Tibial nerve (tissue), 4 donors: ENCODE measurements around the gene CACNA1B. TPM values are rescaled to one million over a fixed set of nuclear protein-coding genes. Genes with fewer than 3 reads are reported as not detected.

Experiments
- DNase-seq, 2 donors: peaks; one replicate each; pipeline ENCODE4 v3.0.0-alpha.2; 2019; ENCODE audit warnings: low spot score in 2 of 2
- H3K27ac ChIP-seq, 4 donors: fragments of 200-600 bp; sonication (generic) in 3 of 4; one replicate each; pipeline ENCODE4 v1.5.1; 2017 to 2019; ENCODE audit warnings: mild to moderate bottlenecking in 1 of 4
- H3K27me3 ChIP-seq, 2 donors: fragments of 200-600 bp; sonication (generic) in 1 of 2; one replicate each; pipeline versions ENCODE4 v1.5.1 to v1.6.0; 2017 to 2019
- H3K36me3 ChIP-seq, 3 donors: fragments of 200-600 bp; sonication (generic); one replicate each; pipeline ENCODE4 v1.5.1; 2018 to 2019
- H3K4me1 ChIP-seq, 4 donors: fragments of 200-600 bp; sonication (generic) in 3 of 4; one replicate each; pipeline ENCODE4 v1.5.1; 2017 to 2019
- H3K4me3 ChIP-seq, 4 donors: fragments of 200-600 bp; sonication (generic) in 3 of 4; one replicate each; pipeline ENCODE4 v1.5.1; 2017 to 2019; ENCODE audit warnings: mild to moderate bottlenecking in 1 of 4, moderate library complexity in 1 of 4
- H3K9me3 ChIP-seq, 4 donors: fragments of 200-600 bp; sonication (generic) in 3 of 4; one replicate each; pipeline ENCODE4 v1.5.1; 2017 to 2019
- EP300 ChIP-seq, 2 donors: sonication (generic); formaldehyde crosslinking; IDR thresholded peaks; one replicate each; pipeline ENCODE4 v1.6.1; 2017; ENCODE audit warnings: antibody characterized with exemption in 2 of 2, mild to moderate bottlenecking in 1 of 2
- POLR2A ChIP-seq, 2 donors: fragments of 450-650 bp; IDR thresholded peaks; one replicate each; pipeline ENCODE4 v1.6.1; 2017; ENCODE audit warnings: antibody characterized with exemption in 2 of 2, mild to moderate bottlenecking in 2 of 2, moderate library complexity in 2 of 2
- WGBS, 2 donors: methylation state at CpG; one replicate each; pipeline ENCODE4 v1.1.5; 2018; 5-methylcytosine and 5-hydroxymethylcytosine counted together
- total RNA-seq, 4 donors: library from RNA; depleted of rRNA; stranded (reverse); fragments of >200 nt; gene quantifications; one replicate each; pipeline ENCODE4 v1.1.0, GENCODE V29; 2016
- TF ChIP-seq, protein P1 (sequence below), 5 experiments: fragments of 200-600 bp in 3 of 5; fragments of 450-650 bp in 2 of 5; sonication (generic) in 3 of 5; IDR thresholded peaks; one replicate each; pipeline ENCODE4 v1.5.1; 2016 to 2019; ENCODE audit warnings: antibody characterized with exemption in 5 of 5, mild to moderate bottlenecking in 3 of 5, moderate library complexity in 2 of 5

The CACNA1B gene
- total RNA-seq, 4 donors from 2014 or later, result under 0.01 TPM; not detected in 2

GRCh38 chr9:137866226-137867141 lies 11.1 kb upstream of the CACNA1B start:
- Histone ChIP-seq H3K9me3 (peaks cover 0 to 21% (median 2%) of the 10 kb centered on the region in 4 donors), H3K4me3 (no peak overlapping the region), H3K27ac (no peak overlapping the region), H3K27me3 (no peaks in the 10 kb centered on the region), H3K4me1 (no peaks in the 10 kb centered on the region), H3K36me3 (peaks cover 0 to 11% (median 0%) of the 10 kb centered on the region in 3 donors)
- TF ChIP-seq, protein P1, sequence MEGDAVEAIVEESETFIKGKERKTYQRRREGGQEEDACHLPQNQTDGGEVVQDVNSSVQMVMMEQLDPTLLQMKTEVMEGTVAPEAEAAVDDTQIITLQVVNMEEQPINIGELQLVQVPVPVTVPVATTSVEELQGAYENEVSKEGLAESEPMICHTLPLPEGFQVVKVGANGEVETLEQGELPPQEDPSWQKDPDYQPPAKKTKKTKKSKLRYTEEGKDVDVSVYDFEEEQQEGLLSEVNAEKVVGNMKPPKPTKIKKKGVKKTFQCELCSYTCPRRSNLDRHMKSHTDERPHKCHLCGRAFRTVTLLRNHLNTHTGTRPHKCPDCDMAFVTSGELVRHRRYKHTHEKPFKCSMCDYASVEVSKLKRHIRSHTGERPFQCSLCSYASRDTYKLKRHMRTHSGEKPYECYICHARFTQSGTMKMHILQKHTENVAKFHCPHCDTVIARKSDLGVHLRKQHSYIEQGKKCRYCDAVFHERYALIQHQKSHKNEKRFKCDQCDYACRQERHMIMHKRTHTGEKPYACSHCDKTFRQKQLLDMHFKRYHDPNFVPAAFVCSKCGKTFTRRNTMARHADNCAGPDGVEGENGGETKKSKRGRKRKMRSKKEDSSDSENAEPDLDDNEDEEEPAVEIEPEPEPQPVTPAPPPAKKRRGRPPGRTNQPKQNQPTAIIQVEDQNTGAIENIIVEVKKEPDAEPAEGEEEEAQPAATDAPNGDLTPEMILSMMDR (IDR thresholded peaks at IDR 0.05), result no peak
- TF ChIP-seq EP300 (IDR thresholded peaks at IDR 0.05) (no peak), POLR2A (IDR thresholded peaks at IDR 0.05) (no peak)
- WGBS, 2 donors, result 35 to 40% methylated on average over 19 to 21 of the region's 21 CpGs
- no peak for DNase-seq

- peaks cover 0 to 3% of the 10 kb centered on the region in 2 donors for H3K27me3 ChIP-seq
- H3K4me1 ChIP-seq, result no peaks in the 10 kb centered on the region
- DNase-seq, result no peak
- WGBS, 2 donors, result 77 to 78% methylated on average over 3 of the region's 3 CpGs
- peaks cover 0 to 26% (median 2%) of the 10 kb centered on the region in 4 donors for H3K9me3 ChIP-seq
- no peaks in the 10 kb centered on the region for H3K36me3 ChIP-seq
- TF ChIP-seq POLR2A (IDR thresholded peaks at IDR 0.05) (no peak), EP300 (IDR thresholded peaks at IDR 0.05) (no peak)
- TF ChIP-seq, protein P1 (IDR thresholded peaks at IDR 0.05), result no peak
- H3K4me3 ChIP-seq, result no peak overlapping the region
- H3K27ac ChIP-seq, result no peak overlapping the region
These were observed 7.2 kb upstream of the CACNA1B start for GRCh38 chr9:137870432-137870831.

DNA sequence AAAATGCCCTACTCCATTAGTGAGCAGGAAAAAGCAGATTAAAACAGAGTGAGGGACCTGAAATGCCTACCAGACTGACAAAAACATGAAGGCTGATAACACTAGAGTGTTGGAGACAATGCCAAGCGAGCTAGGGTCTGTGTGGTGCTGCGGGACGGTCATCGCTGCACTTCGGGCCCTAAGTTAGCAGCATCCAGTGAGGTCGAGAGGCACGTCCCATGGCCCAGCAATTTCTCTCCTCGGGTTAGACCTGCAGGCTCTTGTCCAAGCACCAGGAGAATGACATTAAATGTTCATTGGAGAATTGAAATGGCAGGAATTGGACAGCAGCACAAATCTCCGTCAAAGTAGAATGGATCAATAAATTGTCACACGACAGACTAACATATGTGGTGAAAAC lies 5.3 kb upstream of the CACNA1B start:
- Histone ChIP-seq H3K4me3 (no peak overlapping the region), H3K27me3 (peaks cover 0 to 21% of the 10 kb centered on the region in 2 donors), H3K36me3 (no peaks in the 10 kb centered on the region), H3K9me3 (peaks cover 0 to 44% (median 2%) of the 10 kb centered on the region in 4 donors), H3K27ac (no peak overlapping the region), H3K4me1 (no peaks in the 10 kb centered on the region)
- TF ChIP-seq EP300 (IDR thresholded peaks at IDR 0.05) (no peak), POLR2A (IDR thresholded peaks at IDR 0.05) (no peak)
- TF ChIP-seq, protein P1 (IDR thresholded peaks at IDR 0.05), result no peak
- DNase-seq, result no peak
- WGBS, 2 donors, result 84 to 86% methylated on average over 10 of the region's 10 CpGs

GRCh38 chr9:137873408-137873807 lies 4.2 kb upstream of the CACNA1B start:
- no peak for TF ChIP-seq EP300 (IDR thresholded peaks at IDR 0.05)
- TF ChIP-seq, protein P1 (IDR thresholded peaks at IDR 0.05), result no peak
- TF ChIP-seq POLR2A (IDR thresholded peaks at IDR 0.05), result no peak
- 73 to 77% methylated on average over 8 of the region's 8 CpGs for WGBS, 2 donors
- DNase-seq, result no peak

GRCh38 chr9:137873858-137874362 lies 3.7 kb upstream of the CACNA1B start:
- no peak for DNase-seq
- Histone ChIP-seq H3K27ac (no peak overlapping the region), H3K4me3 (no peak overlapping the region), H3K36me3 (no peaks in the 10 kb centered on the region), H3K27me3 (peaks cover 0 to 30% of the 10 kb centered on the region in 2 donors), H3K4me1 (peaks cover 0 to 10% (median 3%) of the 10 kb centered on the region in 4 donors), H3K9me3 (peaks cover 0 to 33% (median 2%) of the 10 kb centered on the region in 4 donors)
- TF ChIP-seq POLR2A (IDR thresholded peaks at IDR 0.05) (no peak), EP300 (IDR thresholded peaks at IDR 0.05) (no peak)
- TF ChIP-seq, protein P1 (IDR thresholded peaks at IDR 0.05), result no peak
- 79 to 82% methylated on average over 9 of the region's 9 CpGs for WGBS, 2 donors

More at GRCh38 chr9:137873408-137873807, 4.2 kb upstream of the CACNA1B start:
- no peak overlapping the region for H3K27ac ChIP-seq
- peaks cover 0 to 5% (median 2%) of the 10 kb centered on the region in 4 donors for H3K4me1 ChIP-seq
- H3K36me3 ChIP-seq, result no peaks in the 10 kb centered on the region
- H3K27me3 ChIP-seq, result peaks cover 0 to 25% of the 10 kb centered on the region in 2 donors
- H3K4me3 ChIP-seq, result no peak overlapping the region
- peaks cover 0 to 38% (median 2%) of the 10 kb centered on the region in 4 donors for H3K9me3 ChIP-seq
